Measurements from ENCODE around the gene SACM1L.
A peak's percentile ranks its signal among the peaks of the same experiment; 100 is the strongest.
"Not testable (repeated sequence)": the region's sequence is repeated elsewhere in the genome, so short reads cannot be mapped to it uniquely, and the experiment has no call there.

The SACM1L gene

GRCh38 chr3:45746165-45746776 lies 57.1 kb downstream of the SACM1L start:
- DNase-seq, result no peak

DNA sequence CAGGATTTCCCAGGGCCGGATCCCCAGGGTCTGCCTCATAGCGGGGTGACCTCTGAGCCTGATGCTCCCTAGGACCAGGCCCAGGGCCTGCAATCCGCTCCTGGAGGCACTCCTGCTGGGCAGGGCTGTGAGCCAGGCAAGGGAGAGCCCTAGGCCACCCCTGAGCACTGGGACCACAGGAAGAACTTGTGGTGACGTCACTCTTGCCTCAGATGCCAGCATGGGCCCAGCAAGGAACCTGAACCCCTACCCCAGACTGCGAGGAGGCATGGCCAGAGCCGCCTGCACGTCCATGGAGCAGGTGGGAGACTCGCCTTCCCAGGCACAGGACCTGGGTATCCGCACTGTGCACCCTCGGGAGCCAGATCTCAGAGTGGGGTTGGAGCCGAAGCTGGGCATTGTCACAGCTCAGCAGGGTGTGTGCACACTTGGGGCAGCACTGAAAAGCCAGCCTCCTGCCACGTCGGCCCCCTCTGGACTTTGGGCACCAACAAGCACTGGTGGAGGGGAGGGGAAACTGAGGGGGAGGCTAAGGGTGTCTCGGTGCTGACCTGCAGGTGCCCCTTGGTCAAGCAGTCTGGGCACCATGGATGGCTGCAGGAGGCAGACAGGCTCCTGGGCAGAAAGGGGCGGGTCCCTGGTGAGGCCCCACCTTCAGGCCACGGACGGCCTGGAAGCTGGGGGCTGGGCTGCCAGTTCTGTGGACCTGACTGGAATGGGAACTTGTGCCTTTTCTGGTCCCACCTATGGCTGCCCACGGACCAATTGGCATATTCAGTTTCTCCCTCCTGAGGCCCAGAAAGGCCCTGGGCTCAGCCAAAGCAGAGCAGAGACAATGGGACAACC lies 57.8 kb downstream of the SACM1L start:
- no peak for DNase-seq

DNA sequence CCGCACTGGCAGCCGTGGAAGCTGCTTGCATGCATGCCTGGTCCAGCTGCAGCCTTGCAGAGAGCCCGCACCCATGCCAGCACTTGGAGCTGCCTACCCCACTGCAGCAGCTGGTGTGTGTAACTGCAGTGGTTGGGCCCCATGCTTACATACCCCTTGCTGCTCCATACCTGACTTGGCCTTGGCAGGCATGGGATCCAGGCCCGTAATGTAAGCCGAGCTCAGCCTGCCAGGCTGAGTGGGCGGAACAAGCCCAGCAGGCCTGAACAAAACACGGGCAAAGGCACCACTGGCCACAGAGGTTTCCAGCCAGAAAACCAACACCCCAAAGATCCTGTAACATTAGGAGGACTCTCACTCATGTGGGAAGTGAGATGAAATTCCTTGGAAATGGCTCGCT lies 58.9 kb downstream of the SACM1L start:
- no peak for DNase-seq

GRCh38 chr3:45749036-45749600 lies 59.9 kb downstream of the SACM1L start:
- not testable (repeated sequence) for DNase-seq

DNA sequence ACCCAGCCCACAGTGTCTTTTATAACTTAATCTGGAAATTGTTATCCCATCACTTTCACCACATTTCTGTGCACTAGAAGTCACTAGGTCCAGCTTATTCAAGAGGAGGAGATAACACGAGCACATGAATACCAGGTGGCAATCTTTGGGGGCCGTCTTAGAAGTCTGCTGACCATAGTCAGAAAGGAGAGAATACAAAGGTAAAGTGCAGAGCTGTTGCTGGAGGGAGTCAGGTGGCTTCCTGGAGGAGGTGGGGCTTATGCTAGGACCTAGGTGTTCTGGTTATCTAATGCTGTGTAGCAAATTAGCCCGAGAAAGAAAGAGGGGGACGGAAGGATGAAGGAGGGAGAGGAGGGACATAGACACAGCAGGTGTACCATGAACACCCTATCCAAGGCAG lies 60.7 kb downstream of the SACM1L start:
- DNase-seq, result no peak

- DNase-seq, result no peak
Observed at GRCh38 chr3:45751537-45752242, 62.5 kb downstream of the SACM1L start.

- DNase-seq, result no peak
Observed at GRCh38 chr3:45753095-45753494, 63.9 kb downstream of the SACM1L start.

GRCh38 chr3:45754461-45754860 lies 65.3 kb downstream of the SACM1L start:
- DNase-seq, result no peak

GRCh38 chr3:45756055-45756454 lies 66.9 kb downstream of the SACM1L start:
- no peak for DNase-seq

DNA sequence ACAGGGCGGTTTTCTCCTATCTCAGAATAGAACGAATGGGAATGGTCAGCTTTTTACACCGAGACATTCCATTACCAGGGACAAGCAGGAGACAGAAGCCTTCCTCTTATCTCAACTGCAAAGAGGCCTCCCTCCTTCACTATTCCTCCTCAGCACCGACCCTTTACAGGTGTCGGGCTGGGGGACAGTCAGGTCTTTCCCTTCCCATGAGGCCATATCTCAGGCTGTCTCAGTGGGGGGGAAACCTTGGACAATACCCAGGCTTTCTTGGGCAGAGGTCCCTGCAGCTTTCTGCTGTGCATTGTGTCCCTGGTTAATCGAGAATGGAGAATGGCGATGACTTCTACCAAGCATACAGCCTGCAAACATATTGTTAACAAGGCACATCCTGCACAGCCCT lies 67.9 kb downstream of the SACM1L start:
- not testable (repeated sequence) for DNase-seq

DNA sequence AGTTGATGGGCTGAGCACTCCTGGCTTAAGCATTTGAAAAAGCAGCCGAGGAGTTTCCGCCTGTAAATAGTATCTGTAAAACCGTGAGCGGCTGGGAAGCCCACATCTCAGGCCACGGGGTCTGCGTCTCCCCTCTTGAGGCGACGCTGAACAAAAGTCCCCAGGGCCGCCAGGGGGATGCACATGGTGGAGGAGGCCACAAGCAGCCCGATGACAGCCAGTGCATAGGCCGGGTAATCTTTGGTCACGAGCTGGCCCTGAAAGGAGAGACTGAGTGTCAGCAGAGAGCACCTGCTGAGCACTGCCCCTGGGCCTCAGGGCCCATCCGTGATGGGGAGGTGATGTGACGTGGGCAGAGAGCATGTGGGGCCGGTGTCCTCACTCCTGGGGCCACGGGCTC lies 69.7 kb downstream of the SACM1L start:
- no peak for DNase-seq

DNA sequence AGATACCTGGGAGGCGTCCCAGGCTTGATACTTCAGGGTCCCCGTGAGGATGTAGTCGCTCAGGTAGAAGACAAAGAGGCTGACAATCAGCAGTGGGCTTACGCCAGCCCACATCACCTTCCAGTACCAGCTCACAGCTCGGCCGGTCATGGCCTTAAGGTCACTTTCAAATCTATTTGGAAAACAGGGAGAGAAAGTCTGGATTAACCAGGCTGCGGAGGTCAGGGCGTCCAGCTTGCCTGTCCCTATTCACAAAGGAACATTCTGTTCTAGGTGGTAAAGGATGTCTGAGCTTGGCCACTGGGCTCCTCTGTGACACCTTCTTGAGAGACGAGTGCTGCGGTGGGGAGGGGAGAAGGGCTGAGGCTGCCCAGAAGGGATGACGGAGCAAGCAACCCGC lies 70.7 kb downstream of the SACM1L start:
- DNase-seq, result no peak

DNA sequence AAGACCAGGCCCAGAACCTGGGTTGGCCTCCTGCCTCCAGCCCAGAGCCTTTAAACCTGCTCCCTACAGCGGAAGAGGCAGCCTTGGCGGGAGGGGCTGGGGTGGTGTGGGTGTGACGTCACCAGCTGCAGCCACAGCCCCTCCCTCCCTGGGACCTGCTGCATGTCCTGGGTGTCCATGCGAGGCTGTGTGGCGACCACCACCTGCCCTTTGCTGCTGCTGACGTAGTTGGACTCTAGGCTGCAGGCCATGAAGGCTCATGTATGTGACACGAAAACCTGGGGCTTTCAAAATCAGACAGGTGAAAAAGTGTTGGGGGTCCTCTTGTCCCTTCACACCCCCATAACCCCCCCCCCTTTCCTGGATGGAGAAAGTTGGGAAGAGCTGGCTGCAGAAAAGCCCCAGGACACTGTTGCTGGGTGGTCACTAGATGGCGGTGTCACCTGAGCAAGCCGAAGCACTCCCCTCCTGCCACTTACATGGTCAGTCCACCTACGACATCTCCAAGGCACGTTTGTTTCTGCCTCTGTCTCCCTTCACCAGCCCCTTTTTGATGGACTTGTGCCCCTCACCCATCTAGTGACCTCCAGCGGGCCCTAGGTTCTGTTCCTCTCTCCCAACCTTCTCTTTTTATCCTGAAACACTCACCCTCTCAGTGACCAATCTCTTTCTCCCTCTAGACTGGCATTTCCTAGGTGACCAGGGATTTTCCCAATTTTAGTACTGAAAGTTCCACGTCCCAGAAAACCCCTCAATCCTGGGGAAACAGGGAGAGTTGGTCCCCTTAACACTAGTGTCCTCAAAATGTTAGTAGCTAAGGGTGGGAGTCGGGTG lies 71.9 kb downstream of the SACM1L start:
- DNase-seq, result peak; percentile 73

GRCh38 chr3:45761831-45762230 lies 72.6 kb downstream of the SACM1L start:
- DNase-seq, result no peak

DNA sequence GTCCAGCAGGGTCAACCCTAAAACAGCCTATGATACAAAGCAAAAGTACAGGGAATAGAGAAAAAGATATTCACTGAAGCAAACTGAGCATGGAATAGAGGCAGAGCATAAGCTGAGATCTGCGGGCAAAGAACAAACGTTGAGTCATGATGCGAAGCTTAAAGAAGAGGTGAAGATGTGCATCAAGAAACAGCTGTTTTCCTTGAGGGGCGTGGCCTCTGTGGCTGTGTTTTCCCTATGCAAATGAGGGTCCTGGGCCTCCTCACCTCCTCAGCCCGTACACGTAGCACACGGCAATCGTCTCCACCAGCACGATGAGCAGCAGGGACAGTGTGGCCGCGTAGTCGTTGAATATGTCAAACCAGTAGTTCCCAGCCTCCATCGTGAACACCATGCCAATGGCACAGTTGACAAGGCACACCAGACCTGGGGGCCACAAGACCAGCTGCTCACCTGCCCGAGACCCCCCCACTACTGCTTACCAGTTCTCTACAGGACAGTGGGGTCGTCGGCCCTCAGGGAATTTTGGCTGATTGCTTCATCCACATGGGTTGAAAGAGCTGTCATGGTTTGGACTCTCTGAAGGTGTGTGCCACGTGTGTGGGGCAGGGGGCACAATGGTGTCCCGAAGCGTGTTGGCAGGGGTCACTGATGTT lies 73.6 kb downstream of the SACM1L start:
- DNase-seq, result no peak

GRCh38 chr3:45763303-45763675 lies 74.1 kb downstream of the SACM1L start:
- no peak for DNase-seq

DNA sequence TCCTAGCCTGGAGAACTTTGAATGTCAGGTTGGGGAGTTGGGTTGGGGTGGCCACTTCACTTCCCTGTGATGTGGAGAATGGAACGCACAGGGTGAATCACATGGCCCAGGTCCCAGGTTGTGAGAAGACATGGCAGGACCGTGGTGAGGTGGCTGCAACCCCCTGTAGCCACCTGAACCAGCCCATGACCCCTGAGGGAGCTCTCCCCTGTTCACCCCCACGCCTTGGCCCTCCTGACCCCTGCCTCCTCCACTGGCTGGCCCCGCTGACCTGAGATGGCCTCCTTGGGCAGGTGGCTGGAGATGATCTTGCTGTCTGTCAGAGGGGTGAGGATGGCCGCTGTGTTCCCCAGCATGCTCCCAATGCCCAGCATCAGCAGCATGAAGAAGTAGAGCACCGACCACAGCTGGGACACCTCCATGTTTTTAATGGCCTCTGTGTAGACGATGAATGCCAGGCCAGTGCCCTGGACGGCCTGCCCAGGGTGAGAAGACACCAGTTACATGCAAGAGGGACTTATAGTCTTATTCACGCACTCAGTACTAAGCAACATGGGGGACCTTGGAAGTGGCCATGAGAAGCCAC lies 76.2 kb downstream of the SACM1L start:
- no peak for DNase-seq

DNA sequence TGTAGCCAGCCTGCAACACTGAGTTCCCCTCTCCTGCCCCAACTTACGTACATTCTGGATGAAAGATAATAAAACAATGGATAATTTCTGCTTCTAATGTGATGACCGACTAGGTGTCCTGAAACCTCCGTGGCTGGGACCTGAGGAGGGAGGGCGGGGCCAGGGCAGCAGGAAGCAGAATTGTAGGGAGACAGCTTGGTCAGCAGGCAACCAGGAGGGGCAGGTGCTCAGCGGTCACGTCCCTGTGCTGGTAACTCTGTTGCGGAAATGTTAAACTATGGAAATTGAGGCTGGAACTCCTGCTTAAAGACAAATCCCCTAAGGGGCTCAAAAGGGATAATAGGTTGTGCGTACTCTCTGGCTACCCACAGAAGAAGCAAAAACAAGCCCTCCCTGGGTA lies 76.8 kb downstream of the SACM1L start:
- no peak for DNase-seq

DNA sequence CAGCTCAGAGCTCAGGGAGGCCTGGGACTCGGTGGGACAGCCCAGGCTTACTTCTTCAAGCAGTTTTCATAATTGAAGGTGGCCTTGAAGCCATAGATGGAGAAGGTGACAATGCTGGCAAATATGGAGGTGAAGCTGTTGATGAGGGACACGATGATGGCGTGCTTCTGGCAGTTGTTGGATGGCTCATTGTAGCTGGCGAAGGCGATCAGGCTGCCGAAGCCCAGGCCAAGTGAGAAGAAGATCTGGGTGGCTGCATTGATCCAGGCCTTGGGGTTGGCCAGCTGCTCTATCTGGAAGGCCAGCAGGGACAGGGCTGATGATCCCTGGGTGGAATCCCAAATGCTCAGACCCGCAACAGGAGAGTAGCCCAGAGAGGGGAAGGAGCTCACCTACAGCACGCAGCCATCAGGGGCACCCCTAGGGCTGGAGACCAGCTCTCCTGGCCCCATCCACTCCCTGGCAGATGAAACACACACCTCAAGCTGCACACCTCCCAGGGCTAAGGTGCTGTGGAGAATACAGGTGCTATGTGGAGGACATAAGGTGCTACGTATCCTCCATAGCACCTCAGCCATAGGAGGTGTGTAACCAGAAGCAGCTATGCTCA lies 82.1 kb downstream of the SACM1L start:
- no peak for DNase-seq

DNA sequence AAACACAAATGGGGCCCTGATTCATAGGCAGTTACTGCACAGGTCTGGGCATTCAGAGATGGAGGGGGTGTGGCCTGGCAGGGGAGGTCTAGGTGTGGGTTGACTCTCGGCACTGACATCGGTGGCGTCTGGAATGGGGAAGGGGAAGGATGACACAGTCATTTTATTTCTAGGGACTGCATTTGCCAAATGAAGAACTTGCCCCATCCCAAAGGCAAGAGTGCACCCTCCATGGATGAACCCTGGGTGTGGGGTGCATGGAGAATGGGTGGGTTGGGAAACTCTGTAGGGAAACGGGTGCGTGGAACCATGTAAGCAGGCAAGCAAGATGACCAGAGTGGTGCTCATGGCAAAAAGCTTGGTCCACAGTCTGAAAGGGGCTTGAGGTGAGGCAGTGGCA lies 82.6 kb downstream of the SACM1L start:
- no peak for DNase-seq

DNA sequence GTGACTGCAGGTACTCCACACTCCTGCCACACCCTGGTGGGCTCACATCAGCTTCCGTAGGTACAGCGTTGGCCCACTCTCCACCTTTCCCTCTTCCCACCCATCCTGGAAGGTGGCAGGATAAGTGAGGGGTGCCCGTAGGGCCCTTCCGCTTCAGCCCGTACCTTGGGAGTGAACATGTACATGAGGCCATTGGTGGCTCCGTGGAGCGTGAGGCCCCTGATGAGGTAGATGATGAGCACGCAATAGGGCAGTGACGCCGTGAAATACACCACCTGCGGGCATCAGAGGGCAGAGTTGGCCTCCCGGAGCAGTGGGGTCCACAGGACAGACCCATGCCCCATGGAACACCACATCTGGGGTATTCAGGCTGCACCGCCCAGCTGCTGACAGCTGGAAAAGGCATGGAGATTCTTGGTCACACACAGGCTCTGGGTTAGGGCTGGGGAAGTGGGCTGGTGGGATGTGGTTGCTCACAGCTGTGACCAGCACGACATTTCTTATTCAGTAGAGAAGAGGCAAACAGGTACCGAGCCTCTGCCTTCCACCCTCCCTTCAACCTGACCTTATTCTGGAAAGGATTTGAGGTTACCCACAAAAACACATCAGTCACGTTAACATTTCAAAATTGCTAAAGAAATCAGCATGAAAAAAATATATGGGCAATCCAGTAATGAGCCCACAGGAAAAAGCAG lies 83.3 kb downstream of the SACM1L start:
- no peak for DNase-seq

Data from activated effector memory CD4-positive, alpha-beta T cell treated with anti-CD3 and anti-CD28 coated beads, Interleukin-2, amount 50 U/mL, for 16 hours (primary cell).